ENCODE data around the gene NUP210.
"Not testable (repeated sequence)": the region's sequence is repeated elsewhere in the genome, so short reads cannot be mapped to it uniquely, and the experiment has no call there.

NUP210 gene

GRCh38 chr3:13429631-13430291, 9.6 kb upstream of the NUP210 start:
- DNase-seq (ENCODE audit: low read depth in 2 of 2) = no peak

- DNase-seq (ENCODE audit: low read depth in 2 of 2) = not testable (repeated sequence)
These were observed 8.6 kb upstream of the NUP210 start for GRCh38 chr3:13428678-13429077.

- no peak for DNase-seq (ENCODE audit: low read depth in 2 of 2)
These were observed 7.8 kb upstream of the NUP210 start for GRCh38 chr3:13427662-13428603.

GRCh38 chr3:13426591-13426990, 6.5 kb upstream of the NUP210 start:
- DNase-seq (ENCODE audit: low read depth in 2 of 2) = no peak

- no peak for DNase-seq (ENCODE audit: low read depth in 2 of 2)
These were observed 5.6 kb upstream of the NUP210 start for GRCh38 chr3:13425689-13426088.

- DNase-seq (ENCODE audit: low read depth in 2 of 2) = no peak
These were observed 4.9 kb upstream of the NUP210 start for GRCh38 chr3:13424865-13425617.

- no peak for DNase-seq (ENCODE audit: low read depth in 2 of 2)
These were observed 4.2 kb upstream of the NUP210 start for GRCh38 chr3:13424141-13424844.

- DNase-seq (ENCODE audit: low read depth in 2 of 2) = peak; percentile 42 to 60
These were observed 976 bp upstream of the NUP210 start for GRCh38 chr3:13420831-13421765.

- DNase-seq (ENCODE audit: low read depth in 2 of 2) = peak; percentile 26 to 32
These were observed 547 bp downstream of the NUP210 start for GRCh38 chr3:13419505-13420044.

- no peak for DNase-seq (ENCODE audit: low read depth in 2 of 2)
These were observed 2.8 kb downstream of the NUP210 start for GRCh38 chr3:13417166-13417947.

GRCh38 chr3:13415997-13416793, 3.9 kb downstream of the NUP210 start:
- DNase-seq (ENCODE audit: low read depth in 2 of 2) = peak in 1 of 2 donors; percentile 28

- DNase-seq (ENCODE audit: low read depth in 2 of 2) = no peak
These were observed 4.7 kb downstream of the NUP210 start for GRCh38 chr3:13415236-13415986.

- peak; percentile 57 to 67 for DNase-seq (ENCODE audit: low read depth in 2 of 2)
These were observed 5.9 kb downstream of the NUP210 start for GRCh38 chr3:13414040-13414729.

GRCh38 chr3:13411186-13411860, 8.8 kb downstream of the NUP210 start:
- no peak for DNase-seq (ENCODE audit: low read depth in 2 of 2)

- DNase-seq (ENCODE audit: low read depth in 2 of 2) = no peak
These were observed 11.2 kb downstream of the NUP210 start for GRCh38 chr3:13408890-13409289.

GRCh38 chr3:13407926-13408325, 12.2 kb downstream of the NUP210 start:
- DNase-seq (ENCODE audit: low read depth in 2 of 2) = no peak

- DNase-seq (ENCODE audit: low read depth in 2 of 2) = no peak
These were observed 12.6 kb downstream of the NUP210 start for GRCh38 chr3:13407475-13407874.

Measured in stimulated activated CD8-positive, alpha-beta memory T cell treated with anti-CD3 and anti-CD28 coated beads, Interleukin-2, amount 100 ng/mL, for 48 hours (primary cell).